ENCODE data around the gene FHIT. TPM values are rescaled to one million over a fixed set of nuclear protein-coding genes. Genes with fewer than 3 reads are reported as not detected.

The FHIT gene
- total and polyA plus RNA-seq, 10 of the 15 experiments (the other 5 are each of a cell fraction or from before 2014, with no cell fraction given): 4.2 to 14.9 (median 9.4) TPM

DNA sequence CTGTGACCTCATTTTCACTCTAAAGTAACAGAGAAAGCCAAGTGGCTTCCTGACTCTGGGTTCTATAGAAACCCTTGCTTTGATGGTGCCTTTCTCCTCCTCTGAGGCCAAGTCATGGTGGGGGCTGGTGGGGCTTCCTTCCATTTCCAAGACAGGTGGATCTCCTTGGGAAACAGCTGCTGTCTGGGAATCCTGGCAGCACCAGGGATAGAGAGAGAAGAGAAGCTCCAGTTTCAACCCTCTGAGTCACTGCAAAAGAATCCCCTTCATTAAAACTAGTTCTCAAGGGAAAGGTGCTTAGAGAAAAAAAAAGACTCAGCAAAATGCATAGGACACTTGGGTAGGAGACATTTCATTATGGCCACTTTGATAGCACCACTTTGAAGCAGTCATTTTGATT lies 614.4 kb downstream of the FHIT start:
- Histone ChIP-seq H3K4me3 (no peak overlapping the region), H3K36me3 (ENCODE audit: control insufficient read depth in 2 of 2, insufficient read depth in 2 of 2, low read length in 1 of 2) (no peaks in the 10 kb centered on the region), H3K27ac (ENCODE audit: control insufficient read depth, insufficient read depth) (no peak overlapping the region), H3K27me3 (replicated peaks in 1 of 2; ENCODE audit: control insufficient read depth in 2 of 2, insufficient read depth in 2 of 2, low read length in 1 of 2) (no peaks in the 10 kb centered on the region), H4K20me1 (ENCODE audit: control insufficient read depth, insufficient read depth) (no peaks in the 10 kb centered on the region), H3K9me3 (replicated peaks; ENCODE audit: control insufficient read depth, insufficient read depth, low read length) (no peaks in the 10 kb centered on the region), H3K9ac (ENCODE audit: control insufficient read depth, insufficient read depth, low read length) (no peak overlapping the region), H2AFZ (ENCODE audit: control insufficient read depth, low read depth, low read length) (no peak overlapping the region), H3K79me2 (ENCODE audit: control insufficient read depth, insufficient read depth, low read length) (no peaks in the 10 kb centered on the region), H3K4me1 (ENCODE audit: control insufficient read depth, insufficient read depth, low read length) (no peaks in the 10 kb centered on the region), H3K4me2 (ENCODE audit: control insufficient read depth, insufficient read depth) (no peak overlapping the region)
- no peak for DNase-seq (ENCODE audit: low read depth, low spot score)
- in situ Hi-C loops (cut with MboI): no loop called here
- SMC1A ChIA-PET (ENCODE audit: uncharacterized antibody, unreplicated experiment): no interaction called here
- ATAC-seq: no peak
- CTCF ChIA-PET: no interaction called here
- TF ChIP-seq TCF7 (IDR thresholded peaks at IDR 0.05; ENCODE audit: borderline replicate concordance): no peak
- no peak for TF ChIP-seq ZNF687 (IDR thresholded peaks at IDR 0.05)
- no peak for TF ChIP-seq FOS (IDR thresholded peaks at IDR 0.05; ENCODE audit: borderline replicate concordance, extremely low read depth, insufficient read length)
- no peak for TF ChIP-seq CBX5 (IDR thresholded peaks at IDR 0.05; ENCODE audit: low read depth)
- no peak for TF ChIP-seq CHD4 (IDR thresholded peaks at IDR 0.05)
- no peak for TF ChIP-seq ZNF207 (IDR thresholded peaks at IDR 0.05; ENCODE audit: borderline replicate concordance)
- TF ChIP-seq, protein P1, sequence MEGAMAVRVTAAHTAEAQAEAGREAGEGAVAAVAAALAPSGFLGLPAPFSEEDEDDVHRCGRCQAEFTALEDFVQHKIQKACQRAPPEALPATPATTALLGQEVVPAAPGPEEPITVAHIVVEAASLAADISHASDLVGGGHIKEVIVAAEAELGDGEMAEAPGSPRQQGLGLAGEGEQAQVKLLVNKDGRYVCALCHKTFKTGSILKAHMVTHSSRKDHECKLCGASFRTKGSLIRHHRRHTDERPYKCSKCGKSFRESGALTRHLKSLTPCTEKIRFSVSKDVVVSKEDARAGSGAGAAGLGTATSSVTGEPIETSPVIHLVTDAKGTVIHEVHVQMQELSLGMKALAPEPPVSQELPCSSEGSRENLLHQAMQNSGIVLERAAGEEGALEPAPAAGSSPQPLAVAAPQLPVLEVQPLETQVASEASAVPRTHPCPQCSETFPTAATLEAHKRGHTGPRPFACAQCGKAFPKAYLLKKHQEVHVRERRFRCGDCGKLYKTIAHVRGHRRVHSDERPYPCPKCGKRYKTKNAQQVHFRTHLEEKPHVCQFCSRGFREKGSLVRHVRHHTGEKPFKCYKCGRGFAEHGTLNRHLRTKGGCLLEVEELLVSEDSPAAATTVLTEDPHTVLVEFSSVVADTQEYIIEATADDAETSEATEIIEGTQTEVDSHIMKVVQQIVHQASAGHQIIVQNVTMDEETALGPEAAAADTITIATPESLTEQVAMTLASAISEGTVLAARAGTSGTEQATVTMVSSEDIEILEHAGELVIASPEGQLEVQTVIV (IDR thresholded peaks at IDR 0.05; ENCODE audit: borderline replicate concordance, partially characterized antibody): no peak
- TF ChIP-seq SRF (IDR thresholded peaks at IDR 0.05; ENCODE audit: low read depth in 2 of 2, low read length in 2 of 2): no peak
- TF ChIP-seq PML (IDR thresholded peaks at IDR 0.05; ENCODE audit: low read length): no peak
- no peak for TF ChIP-seq SMC3 (IDR thresholded peaks at IDR 0.05; ENCODE audit: borderline replicate concordance, low read length)
- no peak for TF ChIP-seq WRNIP1 (IDR thresholded peaks at IDR 0.05; ENCODE audit: borderline replicate concordance, low read depth, low read length)
- no peak for FAIRE-seq
- POLR2A ChIA-PET: no interaction called here
- intact Hi-C loops (cut with micrococcal nuclease; ENCODE audit: unreplicated experiment): no loop called here
- RAD21 ChIA-PET (ENCODE audit: unreplicated experiment): no interaction called here
- no TSS peak for BruUV-seq (replicated peaks)
